Measurements from ENCODE around the gene KNOP1.

The KNOP1 gene

DNA sequence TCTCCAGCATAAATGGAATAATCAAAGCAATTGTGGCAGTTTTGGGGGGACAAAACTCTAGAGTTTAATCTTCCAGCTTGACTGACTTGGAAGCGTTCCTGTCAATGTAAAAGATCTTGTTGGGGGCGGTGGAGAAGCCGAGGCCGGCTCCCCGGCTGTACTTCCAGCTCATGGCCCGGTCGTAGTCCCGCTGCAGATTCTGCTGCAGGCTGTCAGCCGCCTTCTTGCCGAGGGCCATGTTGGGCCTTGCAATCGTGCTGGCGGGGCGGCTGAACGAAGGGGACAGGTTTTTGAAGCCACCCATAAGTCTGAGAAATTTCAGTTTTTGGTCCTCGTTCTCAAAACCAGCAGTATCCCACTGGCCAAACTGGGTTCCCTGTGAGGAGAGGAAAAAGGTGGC is 11.2 kb downstream of the KNOP1 start:
- FAIRE-seq, result no peak

GRCh38 chr16:19705843-19706242 is 12.2 kb downstream of the KNOP1 start:
- FAIRE-seq, result no peak

DNA sequence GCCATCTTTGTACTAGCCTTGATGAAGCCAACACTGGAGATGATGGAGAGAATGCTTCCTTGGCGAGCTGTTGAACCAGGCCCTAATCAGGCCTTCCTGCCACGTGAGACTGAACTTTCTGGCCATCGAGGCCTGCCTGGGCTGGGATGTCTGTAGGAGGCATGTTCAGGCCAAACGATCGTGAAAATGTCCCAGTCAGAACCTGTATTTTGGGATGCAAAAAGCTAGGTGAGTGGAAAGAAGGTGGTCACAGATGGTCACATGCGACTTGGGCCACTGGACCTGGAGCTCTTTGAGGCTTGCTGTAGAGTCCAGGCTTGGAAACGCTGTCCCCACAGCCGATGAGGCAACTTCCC is 12.9 kb downstream of the KNOP1 start:
- no peak for FAIRE-seq

DNA sequence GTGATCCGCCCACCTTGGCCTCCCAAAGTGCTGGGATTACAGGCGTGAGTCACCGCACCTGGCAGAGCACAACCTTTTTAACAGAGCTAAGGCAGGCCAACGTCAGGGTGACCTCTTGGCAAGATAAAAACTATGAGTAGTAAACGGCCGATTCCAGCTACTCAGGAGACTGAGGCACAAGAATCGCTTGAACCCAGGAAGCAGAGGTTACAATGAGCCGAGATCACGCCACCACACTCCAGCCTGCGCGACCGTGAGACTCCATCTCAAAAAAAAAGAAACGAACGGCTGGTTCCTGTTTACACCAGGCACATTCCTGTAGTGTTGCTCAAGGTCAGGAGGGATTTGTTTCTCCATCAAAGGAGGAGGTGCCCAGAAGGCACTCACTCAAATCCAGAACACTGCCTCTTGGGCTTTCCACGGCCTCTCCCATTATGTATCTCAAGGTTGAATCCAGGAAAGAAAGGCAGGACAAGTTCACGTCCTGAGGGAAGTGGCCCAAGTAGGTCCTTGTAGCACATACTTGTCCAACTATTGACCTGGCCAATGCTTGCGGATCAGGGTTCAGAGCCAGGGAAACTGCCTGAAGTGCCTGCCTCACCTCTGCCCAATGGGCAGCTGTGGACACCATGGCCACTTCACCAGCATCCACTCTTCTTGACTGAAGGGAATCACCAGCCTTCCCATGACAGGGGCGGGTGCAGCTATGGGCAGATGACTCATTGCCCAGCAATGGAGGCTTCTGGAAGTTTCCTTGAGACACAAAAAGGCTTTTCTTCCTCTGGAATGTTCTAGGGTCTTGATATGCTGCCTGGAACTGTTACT is 13.5 kb downstream of the KNOP1 start:
- FAIRE-seq, result no peak

DNA sequence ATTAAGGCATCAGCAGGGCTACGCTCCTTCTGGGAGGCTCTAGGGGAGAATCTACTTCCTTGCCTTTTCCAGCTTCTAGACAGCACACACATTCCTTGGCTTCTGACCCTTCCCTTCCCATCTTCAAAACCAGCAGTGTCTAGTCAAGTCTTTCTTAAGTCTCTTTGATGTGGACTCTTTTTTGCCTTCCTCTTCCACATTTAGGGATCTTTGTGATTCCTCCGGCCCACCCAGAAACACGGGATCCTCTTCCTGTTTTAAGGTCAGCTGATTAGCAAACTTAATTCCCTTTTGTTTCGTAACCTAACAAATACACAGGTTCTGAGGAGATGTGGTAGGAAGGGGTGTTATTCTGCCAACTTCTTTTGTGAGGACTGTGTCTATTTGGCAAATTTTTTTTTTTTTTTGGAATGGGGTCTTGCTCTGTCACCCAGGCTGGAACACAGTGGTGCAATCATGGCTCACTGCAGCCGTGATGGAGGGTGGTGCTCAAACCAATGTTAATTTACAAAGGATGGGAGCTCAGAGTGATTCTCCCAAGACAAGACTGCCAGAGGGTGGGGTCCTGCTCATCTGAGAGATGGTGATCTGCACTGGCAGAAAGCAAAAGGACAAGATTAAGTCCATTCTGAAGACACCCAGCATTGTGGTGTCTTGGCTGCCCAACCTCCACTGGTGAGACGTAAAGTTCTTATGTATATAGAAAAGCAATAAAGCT is 14.7 kb downstream of the KNOP1 start:
- no peak for FAIRE-seq

DNA sequence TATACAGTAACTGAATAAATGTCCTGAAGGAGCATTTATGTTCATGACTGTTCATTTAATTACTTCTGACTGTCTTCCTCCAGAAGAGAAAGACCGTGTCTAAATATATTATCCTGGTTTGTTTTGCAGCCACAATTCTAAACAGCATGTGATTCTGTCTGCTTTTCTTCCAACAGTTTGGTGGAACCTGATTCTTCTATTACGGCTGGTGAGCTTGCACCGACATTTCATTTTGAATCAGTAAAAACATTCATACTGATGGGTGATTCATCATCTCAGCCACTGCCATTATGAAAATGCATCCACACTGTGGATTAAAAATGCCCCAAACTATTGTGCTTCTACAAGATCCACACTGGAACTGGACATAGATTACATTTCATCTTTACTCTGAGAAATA is 16.9 kb downstream of the KNOP1 start:
- no peak for FAIRE-seq

DNA sequence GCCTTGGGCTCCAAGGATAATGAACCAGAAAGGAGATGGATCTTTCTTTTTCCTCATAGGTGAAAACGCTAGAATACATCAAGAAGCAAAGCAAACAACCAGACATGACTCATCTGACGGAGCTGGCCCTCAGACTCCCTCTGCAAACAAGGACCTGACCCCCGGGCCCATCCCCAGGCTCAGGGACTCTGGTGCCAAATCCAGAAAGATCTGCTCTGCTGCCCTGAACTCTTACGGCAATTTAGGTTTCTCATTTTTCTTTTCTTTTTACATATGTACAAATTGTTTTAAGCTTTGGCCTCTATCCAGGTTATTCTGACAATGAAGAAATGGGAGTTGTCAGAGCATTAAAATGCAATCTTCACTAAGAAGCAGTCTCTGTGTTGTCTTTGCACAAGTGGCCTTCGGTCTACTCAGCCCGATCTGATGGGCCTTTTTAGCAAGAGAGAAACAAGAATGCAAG is 17.7 kb downstream of the KNOP1 start:
- FAIRE-seq, result no peak

DNA sequence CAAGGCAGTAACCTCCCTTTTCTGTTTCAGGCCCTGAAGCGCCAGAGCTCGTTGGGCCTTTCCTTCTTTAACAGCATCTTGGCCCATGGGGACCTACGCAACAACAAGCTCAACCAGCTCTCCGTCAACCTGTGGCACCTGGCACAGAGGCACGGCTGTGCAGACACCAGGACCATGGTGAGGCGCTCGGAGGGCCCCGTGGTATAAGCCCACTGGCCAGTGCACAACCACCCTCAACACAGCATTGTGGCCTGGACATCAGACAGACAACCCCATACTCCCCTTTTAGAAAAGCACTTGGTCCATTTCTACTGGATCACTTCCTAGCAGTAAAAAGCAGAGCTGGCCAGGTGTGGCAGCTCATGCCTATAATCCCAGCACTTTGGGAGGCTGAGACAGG is 18.6 kb downstream of the KNOP1 start:
- no peak for FAIRE-seq

GRCh38 chr16:19698480-19699465 is 19.3 kb downstream of the KNOP1 start:
- no peak for FAIRE-seq

- no peak for FAIRE-seq
Observed at GRCh38 chr16:19697756-19698318, 20.2 kb downstream of the KNOP1 start.

DNA sequence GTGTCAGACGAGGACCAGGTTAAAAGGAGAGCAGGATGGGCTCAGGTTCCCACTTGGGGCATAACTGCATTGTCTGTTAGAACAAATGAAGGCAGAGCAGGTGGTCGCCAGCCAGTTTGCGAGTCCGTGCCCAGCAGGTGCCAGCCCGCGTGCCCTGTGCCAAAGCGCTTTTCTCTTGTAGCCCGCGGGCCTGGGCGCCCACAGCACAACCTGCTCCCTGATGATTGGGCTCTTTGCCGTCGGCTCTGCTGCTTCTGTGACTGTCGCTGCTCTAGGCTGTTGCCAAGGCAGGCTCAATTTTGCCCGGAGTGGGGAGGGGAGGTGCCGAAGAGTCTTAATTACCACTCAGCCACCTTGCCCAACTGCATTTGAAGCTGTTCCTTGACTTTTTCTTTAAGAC is 21.1 kb downstream of the KNOP1 start:
- no peak for FAIRE-seq

DNA sequence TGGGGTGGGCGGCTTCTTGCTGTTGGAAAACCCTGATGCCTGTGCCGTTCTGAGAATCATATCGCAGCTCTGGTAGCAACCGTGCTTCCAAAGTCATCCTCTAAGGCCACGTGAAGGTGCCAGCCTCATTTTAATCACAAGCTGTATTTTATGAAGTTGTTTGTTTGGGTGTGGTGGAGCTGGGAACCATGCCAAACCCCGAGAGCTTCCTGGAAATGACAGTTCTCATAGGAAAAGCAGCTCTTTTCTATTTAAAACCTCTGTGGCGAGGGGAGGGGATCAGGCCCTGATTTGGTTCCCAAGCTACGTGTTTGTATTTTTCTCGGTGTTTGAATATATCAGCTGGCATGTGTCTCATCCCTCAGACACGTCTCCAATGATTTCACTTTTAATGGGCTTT is 21.7 kb downstream of the KNOP1 start:
- FAIRE-seq, result no peak

- no peak for FAIRE-seq
Observed at GRCh38 chr16:19694989-19695388, 23.0 kb downstream of the KNOP1 start.

- no peak for FAIRE-seq
Observed at GRCh38 chr16:19691161-19691711, 26.8 kb downstream of the KNOP1 start.

- FAIRE-seq, result no peak
Observed at GRCh38 chr16:19690196-19690595, 27.8 kb downstream of the KNOP1 start.

DNA sequence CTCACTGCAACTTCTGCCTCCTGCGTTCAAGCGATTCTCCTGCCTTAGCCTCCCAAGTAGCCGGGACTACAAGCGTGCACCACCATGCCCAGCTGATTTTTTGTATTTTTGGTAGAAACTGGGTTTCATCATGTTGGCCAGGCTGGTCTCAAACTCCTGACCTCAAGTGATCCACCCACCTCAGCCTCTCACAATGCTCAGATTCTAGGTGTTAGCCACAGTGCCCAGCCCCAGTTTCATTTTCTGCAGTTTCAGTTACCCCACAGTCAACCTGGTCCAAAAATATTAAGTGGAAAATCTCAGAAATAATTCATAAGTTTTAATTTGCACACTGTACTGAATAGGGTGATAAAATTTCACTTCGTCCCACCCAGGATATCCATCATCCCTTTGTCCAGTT is 28.7 kb downstream of the KNOP1 start:
- no peak for FAIRE-seq

DNA sequence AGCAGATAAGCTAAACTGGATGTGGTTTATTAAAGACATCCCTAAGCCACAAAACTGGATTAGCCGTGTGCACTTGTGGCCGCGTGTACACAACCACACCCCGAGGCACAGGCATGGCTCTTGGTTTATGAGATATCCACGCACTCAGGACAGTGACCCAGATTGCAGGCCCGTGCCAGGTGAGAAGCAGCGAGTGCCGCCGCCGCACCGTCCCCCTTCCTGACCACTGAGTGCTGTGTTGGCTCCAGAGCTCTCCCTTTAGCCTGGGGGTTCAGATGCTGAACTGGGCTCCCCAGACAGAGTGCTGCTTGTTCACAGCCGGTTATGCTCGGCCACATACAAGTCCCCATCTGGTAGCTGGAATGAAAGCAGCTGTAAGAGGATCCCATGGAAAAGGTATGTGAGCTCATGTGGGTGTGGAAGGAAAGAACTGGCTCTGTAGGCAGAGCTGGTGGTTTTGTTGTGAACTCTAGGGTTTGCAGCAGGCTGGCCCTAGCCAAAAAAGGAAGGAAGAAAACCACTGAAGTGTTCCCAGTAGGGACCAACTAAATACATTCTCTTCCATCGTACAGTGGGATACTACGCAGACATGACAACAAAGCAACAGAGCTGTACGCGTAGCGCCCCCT is 29.5 kb downstream of the KNOP1 start:
- no peak for FAIRE-seq

DNA sequence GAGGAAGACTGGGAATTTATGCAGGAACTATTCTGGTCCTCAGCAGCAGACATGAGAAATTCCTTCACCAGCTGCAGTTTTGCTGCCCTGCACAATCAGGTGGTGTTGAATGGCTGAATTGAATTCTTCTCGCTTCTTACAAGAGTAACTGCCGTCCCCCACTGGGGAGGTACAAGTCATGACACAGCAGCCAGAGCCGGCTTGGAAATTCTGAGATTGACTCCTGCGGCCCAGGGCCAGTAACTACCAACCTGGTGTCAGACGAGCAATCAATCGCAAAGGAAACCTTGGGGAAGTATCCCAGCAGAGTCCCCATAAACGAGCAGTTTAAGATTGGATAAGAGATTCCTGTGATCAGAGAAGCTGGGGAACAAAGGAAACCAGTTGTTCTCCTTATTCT is 30.7 kb downstream of the KNOP1 start:
- no peak for FAIRE-seq

GRCh38 chr16:19685176-19685575 is 32.9 kb downstream of the KNOP1 start:
- no peak for FAIRE-seq

DNA sequence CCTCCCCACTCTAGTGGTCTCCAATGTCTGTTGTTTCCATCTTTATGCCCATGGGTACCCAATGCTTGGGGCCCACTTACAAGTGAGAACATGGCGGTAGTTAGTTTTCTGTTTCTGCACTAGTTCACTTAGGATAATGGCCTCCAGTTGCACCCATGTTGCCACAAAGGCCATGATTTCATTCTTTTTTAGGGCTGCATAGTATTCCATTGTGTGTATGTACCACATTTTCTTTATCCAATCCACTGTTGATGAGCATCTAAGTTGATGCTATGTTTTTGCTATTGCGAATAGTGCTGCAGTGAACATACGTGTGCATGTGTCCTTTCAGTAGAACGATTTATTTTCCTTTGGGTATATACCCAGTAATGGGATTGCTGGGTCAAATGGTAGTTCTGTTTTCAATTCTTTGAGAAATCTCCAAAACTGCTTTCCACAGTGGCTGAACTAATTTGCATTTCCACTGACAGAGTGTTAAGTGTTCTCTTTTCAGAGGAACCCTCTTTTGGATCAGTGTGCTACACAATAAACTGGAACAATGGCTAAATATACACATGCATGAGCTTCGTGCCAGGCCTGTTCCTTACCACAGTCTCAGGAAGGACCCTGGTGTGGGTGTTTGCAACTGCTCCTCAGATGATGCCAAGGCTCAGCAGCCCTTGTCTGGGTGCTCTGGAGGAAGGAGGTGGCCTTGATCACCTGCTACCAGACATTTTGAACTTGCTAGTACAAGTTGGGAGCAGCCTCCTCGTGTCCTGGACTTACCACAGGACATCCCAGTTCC is 34.4 kb downstream of the KNOP1 start:
- no peak for FAIRE-seq

DNA sequence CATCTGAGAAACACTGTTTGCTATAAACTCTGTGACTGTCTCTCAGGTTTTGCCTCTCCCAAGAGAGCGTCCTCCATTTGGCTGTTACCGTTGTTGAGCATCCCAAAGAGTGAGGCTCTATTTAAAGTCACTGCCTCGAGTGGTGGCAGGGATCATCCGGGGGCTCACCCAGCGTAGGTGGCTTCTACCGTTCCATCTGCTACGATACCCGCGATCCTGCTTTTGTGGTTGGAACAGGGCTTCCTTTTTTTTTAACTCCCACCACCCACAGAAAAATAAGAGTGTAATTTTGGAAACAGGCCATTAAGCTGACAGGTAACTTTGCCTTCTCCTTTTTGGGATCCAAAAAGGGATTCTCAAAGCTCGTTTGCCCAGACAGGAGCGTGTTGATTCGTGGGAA is 36.4 kb downstream of the KNOP1 start:
- FAIRE-seq, result no peak
